ENCODE measurements around the gene P2RY13. TPM values are rescaled to one million over a fixed set of nuclear protein-coding genes. Genes with fewer than 3 reads are reported as not detected.

P2RY13 gene
- total RNA-seq, 1 donor = not detected

DNA sequence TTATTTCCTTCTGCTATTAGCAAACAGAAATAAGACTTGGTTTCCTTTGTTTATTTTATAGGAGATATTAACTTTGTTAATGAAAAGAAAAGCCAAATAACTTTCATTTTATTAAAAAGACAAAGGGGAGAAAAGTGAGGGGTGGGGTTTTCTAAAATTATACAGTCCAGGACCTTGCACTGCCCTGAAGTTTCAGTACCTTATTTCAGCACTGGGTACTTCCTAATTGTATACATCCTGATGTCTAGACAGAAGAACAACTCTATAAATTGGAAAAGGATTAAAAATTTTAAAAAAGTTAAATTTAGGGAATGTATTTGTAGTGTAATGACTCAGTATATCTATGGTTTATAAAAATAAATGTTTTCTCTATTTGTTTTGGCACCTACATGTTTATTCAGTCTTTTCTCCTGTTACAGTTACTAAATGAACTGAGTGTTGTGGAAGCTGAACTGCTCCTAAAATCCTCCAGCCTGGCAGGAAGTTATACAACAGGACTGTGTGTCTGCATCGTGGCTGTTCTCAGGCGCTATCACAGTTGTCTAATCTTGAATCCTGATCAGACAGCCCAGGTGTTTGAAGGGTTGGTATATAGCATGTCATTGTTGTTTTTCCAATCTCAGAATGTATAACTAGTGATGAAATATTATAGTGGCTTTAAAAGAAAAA is 27.6 kb upstream of the P2RY13 start:
- H3K4me1 ChIP-seq (ENCODE audit: insufficient read depth, low read length) = peaks cover 11% of the 10 kb centered on the region
- DNase-seq (ENCODE audit: insufficient read length, low spot score, missing footprints) = no peak
- no peaks in the 10 kb centered on the region for H3K36me3 ChIP-seq (ENCODE audit: insufficient read depth, low read length)
- no peaks in the 10 kb centered on the region for H3K27me3 ChIP-seq (ENCODE audit: insufficient read depth, low read length)
- TF ChIP-seq, protein P1, sequence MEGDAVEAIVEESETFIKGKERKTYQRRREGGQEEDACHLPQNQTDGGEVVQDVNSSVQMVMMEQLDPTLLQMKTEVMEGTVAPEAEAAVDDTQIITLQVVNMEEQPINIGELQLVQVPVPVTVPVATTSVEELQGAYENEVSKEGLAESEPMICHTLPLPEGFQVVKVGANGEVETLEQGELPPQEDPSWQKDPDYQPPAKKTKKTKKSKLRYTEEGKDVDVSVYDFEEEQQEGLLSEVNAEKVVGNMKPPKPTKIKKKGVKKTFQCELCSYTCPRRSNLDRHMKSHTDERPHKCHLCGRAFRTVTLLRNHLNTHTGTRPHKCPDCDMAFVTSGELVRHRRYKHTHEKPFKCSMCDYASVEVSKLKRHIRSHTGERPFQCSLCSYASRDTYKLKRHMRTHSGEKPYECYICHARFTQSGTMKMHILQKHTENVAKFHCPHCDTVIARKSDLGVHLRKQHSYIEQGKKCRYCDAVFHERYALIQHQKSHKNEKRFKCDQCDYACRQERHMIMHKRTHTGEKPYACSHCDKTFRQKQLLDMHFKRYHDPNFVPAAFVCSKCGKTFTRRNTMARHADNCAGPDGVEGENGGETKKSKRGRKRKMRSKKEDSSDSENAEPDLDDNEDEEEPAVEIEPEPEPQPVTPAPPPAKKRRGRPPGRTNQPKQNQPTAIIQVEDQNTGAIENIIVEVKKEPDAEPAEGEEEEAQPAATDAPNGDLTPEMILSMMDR (IDR thresholded peaks at IDR 0.05; ENCODE audit: extremely low read depth, low read depth, low read length) = no peak
- peak overlapping the region; percentile 65 for H3K4me2 ChIP-seq (ENCODE audit: insufficient read depth, low read length)
- no peak overlapping the region for H3K27ac ChIP-seq (ENCODE audit: low read depth, low read length)
- peak overlapping the region; percentile 20 for H3K4me3 ChIP-seq (ENCODE audit: insufficient read depth, low read length)
- no peaks in the 10 kb centered on the region for H4K20me1 ChIP-seq (ENCODE audit: insufficient read depth, low read length)
- no peaks in the 10 kb centered on the region for H3K79me2 ChIP-seq (ENCODE audit: insufficient read depth, low read length)
- H3K9me3 ChIP-seq (ENCODE audit: low read depth, low read length) = no peaks in the 10 kb centered on the region
- peak overlapping the region; percentile 60 for H2AFZ ChIP-seq (ENCODE audit: low read length)

DNA sequence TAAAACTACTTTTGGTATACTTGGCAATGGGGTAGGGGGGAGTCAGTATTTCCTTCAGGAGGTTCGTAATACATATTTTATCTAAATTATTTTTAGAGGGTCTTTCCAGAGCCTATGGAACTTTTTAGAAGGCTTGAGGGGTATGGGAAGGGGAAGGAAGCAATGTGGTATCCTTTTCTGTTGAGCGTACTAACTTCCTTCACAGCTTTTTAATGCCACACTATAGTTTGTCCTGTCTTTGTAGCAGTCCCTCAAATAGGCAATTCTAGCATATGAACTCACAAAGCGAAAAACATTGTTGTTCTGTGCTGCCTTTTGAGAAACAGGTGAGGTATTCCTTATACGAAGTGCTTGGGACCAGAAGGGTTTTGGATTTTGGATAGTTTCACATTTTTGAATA is 22.3 kb upstream of the P2RY13 start:
- Histone ChIP-seq H3K9me3 (ENCODE audit: low read depth, low read length) (no peaks in the 10 kb centered on the region), H3K36me3 (ENCODE audit: insufficient read depth, low read length) (no peaks in the 10 kb centered on the region), H4K20me1 (ENCODE audit: insufficient read depth, low read length) (no peaks in the 10 kb centered on the region), H3K4me2 (ENCODE audit: insufficient read depth, low read length) (no peak overlapping the region), H3K27me3 (ENCODE audit: insufficient read depth, low read length) (peaks cover 6% of the 10 kb centered on the region), H2AFZ (ENCODE audit: low read length) (no peak overlapping the region), H3K4me3 (ENCODE audit: insufficient read depth, low read length) (no peak overlapping the region), H3K79me2 (ENCODE audit: insufficient read depth, low read length) (no peaks in the 10 kb centered on the region), H3K4me1 (ENCODE audit: insufficient read depth, low read length) (peaks cover 1% of the 10 kb centered on the region), H3K27ac (ENCODE audit: low read depth, low read length) (no peak overlapping the region)
- no peak for DNase-seq (ENCODE audit: insufficient read length, low spot score, missing footprints)
- TF ChIP-seq, protein P1 (IDR thresholded peaks at IDR 0.05; ENCODE audit: extremely low read depth, low read depth, low read length) = no peak

DNA sequence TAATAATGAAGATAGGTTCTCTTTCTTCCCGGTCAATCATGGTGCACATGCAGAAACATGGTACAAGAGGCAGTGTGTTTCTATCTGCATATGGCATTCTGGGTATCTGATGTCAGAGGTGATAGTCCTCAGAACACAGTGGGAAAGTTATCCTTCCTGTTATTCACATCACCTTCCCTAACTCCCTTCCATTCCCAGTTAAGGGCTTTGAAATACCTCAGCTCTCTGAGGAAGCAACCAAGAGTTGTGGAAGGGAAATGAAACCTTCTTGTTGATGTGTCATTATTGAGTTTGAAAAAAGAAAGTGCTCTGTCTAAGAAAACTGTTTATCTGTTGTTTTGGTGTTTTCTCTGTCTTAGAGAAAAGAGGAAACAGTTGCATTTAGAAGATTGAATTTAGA is 21.9 kb upstream of the P2RY13 start:
- no peaks in the 10 kb centered on the region for H3K79me2 ChIP-seq (ENCODE audit: insufficient read depth, low read length)
- no peak overlapping the region for H2AFZ ChIP-seq (ENCODE audit: low read length)
- no peak overlapping the region for H3K4me2 ChIP-seq (ENCODE audit: insufficient read depth, low read length)
- H3K9me3 ChIP-seq (ENCODE audit: low read depth, low read length) = no peaks in the 10 kb centered on the region
- H3K4me1 ChIP-seq (ENCODE audit: insufficient read depth, low read length) = no peaks in the 10 kb centered on the region
- peaks cover 6% of the 10 kb centered on the region for H3K27me3 ChIP-seq (ENCODE audit: insufficient read depth, low read length)
- no peaks in the 10 kb centered on the region for H4K20me1 ChIP-seq (ENCODE audit: insufficient read depth, low read length)
- TF ChIP-seq, protein P1 (IDR thresholded peaks at IDR 0.05; ENCODE audit: extremely low read depth, low read depth, low read length) = no peak
- H3K36me3 ChIP-seq (ENCODE audit: insufficient read depth, low read length) = no peaks in the 10 kb centered on the region
- DNase-seq (ENCODE audit: insufficient read length, low spot score, missing footprints) = no peak
- no peak overlapping the region for H3K27ac ChIP-seq (ENCODE audit: low read depth, low read length)
- H3K4me3 ChIP-seq (ENCODE audit: insufficient read depth, low read length) = no peak overlapping the region

DNA sequence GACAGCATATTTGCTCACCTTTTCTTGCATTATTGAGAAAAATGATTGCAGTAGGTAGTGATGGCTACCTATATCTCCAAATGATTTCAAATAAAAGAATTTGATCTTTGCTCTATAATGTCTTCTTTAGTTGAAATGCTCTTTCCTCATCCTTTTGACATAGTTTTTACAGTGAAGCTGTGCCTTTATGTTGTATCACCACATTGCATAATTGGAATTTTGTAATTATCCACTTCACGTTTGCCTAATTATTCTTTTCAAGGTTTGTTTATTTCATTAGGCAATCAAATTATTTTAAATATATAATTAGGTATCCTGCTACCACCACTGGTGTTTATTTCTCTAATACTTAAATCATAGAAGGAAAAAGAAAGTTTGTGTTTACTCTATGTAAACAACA is 21.3 kb upstream of the P2RY13 start:
- Histone ChIP-seq H3K4me3 (ENCODE audit: insufficient read depth, low read length) (no peak overlapping the region), H3K36me3 (ENCODE audit: insufficient read depth, low read length) (no peaks in the 10 kb centered on the region), H2AFZ (ENCODE audit: low read length) (no peak overlapping the region), H3K27me3 (ENCODE audit: insufficient read depth, low read length) (peaks cover 6% of the 10 kb centered on the region), H3K4me2 (ENCODE audit: insufficient read depth, low read length) (no peak overlapping the region), H4K20me1 (ENCODE audit: insufficient read depth, low read length) (no peaks in the 10 kb centered on the region), H3K79me2 (ENCODE audit: insufficient read depth, low read length) (no peaks in the 10 kb centered on the region), H3K4me1 (ENCODE audit: insufficient read depth, low read length) (no peaks in the 10 kb centered on the region), H3K27ac (ENCODE audit: low read depth, low read length) (no peak overlapping the region), H3K9me3 (ENCODE audit: low read depth, low read length) (no peaks in the 10 kb centered on the region)
- TF ChIP-seq, protein P1 (IDR thresholded peaks at IDR 0.05; ENCODE audit: extremely low read depth, low read depth, low read length) = no peak
- no peak for DNase-seq (ENCODE audit: insufficient read length, low spot score, missing footprints)

All from osteoblast (primary cell).